NAMALWA (cell line): ENCODE data around the gene CYB561D2.
A peak's percentile ranks its signal among the peaks of the same experiment; 100 is the strongest.

Experiments
- DNase-seq: peaks from one replicate; pipeline ENCODE4 v3.0.0-alpha.2; 2015; ENCODE audit warnings: low spot score

Gene CYB561D2

GRCh38 chr3:50323614-50324199, 27.0 kb upstream of the CYB561D2 start:
- DNase-seq: no peak

GRCh38 chr3:50324351-50325112, 26.1 kb upstream of the CYB561D2 start:
- DNase-seq: peak; percentile 74

- DNase-seq: no peak
These were observed 25.6 kb upstream of the CYB561D2 start for GRCh38 chr3:50325113-50325480.

- no peak for DNase-seq
These were observed 25.0 kb upstream of the CYB561D2 start for GRCh38 chr3:50325497-50326181.

GRCh38 chr3:50326182-50326541, 24.5 kb upstream of the CYB561D2 start:
- no peak for DNase-seq

- DNase-seq: no peak
These were observed 23.5 kb upstream of the CYB561D2 start for GRCh38 chr3:50327129-50327528.

GRCh38 chr3:50327943-50328691, 22.5 kb upstream of the CYB561D2 start, which contains the start of gene TUSC2:
Gene TUSC2, minus strand, starts transcription at chr3:50328223. Its CDS starts 124 bp downstream, at chr3:50328099.
- DNase-seq: peak; percentile 93

- DNase-seq: no peak
These were observed 20.3 kb upstream of the CYB561D2 start for GRCh38 chr3:50330330-50330729.

GRCh38 chr3:50331364-50331907, 19.2 kb upstream of the CYB561D2 start:
- no peak for DNase-seq

- DNase-seq: no peak
These were observed 16.8 kb upstream of the CYB561D2 start for GRCh38 chr3:50333744-50334328.

- DNase-seq: no peak
These were observed 16.2 kb upstream of the CYB561D2 start for GRCh38 chr3:50334339-50335075.

- no peak for DNase-seq
These were observed 14.0 kb upstream of the CYB561D2 start for GRCh38 chr3:50336452-50337174.

GRCh38 chr3:50337175-50337861, 13.3 kb upstream of the CYB561D2 start:
- peak; percentile 93 for DNase-seq

- DNase-seq: no peak
These were observed 11.7 kb upstream of the CYB561D2 start for GRCh38 chr3:50338965-50339364.

GRCh38 chr3:50339485-50340146, 11.0 kb upstream of the CYB561D2 start:
- no peak for DNase-seq

- DNase-seq: no peak
These were observed 10.6 kb upstream of the CYB561D2 start for GRCh38 chr3:50340147-50340447.

GRCh38 chr3:50340448-50341329, 10.0 kb upstream of the CYB561D2 start, which contains the start of gene RASSF1:
Gene RASSF1, minus strand, starts transcription at chr3:50340836. Its CDS starts 31 bp downstream, at chr3:50340805.
- DNase-seq: no peak

- no peak for DNase-seq
These were observed 9.1 kb upstream of the CYB561D2 start for GRCh38 chr3:50341537-50341936.
